ENCODE measurements around the gene SDK2.
A peak's percentile ranks its signal among the peaks of the same experiment; 100 is the strongest.

The SDK2 gene

GRCh38 chr17:73605444-73605843 lies 38.8 kb downstream of the SDK2 start:
- DNase-seq = no peak

GRCh38 chr17:73604476-73604875 lies 39.8 kb downstream of the SDK2 start:
- no peak for DNase-seq

DNA sequence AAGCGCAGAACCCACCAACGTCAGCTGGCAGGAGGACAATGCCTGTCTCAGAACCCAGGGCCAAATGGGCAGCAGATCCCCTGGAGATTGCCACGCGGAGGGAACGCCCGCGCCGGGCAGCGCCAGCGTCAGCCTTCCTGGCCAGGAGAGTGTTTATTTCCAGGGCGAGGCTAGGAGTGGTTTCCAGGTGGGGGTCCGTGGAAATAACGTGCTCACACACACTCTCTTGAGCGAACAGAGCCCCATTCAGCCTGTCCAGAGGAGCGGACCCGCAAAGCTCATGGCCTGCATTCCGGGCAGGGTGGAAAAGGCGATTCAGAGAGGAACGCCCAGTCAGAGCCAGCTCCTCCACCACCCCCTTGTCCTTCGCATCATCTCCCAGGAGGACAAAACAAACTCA lies 40.3 kb downstream of the SDK2 start:
- DNase-seq = no peak

- no peak for DNase-seq
These were observed 44.0 kb downstream of the SDK2 start for GRCh38 chr17:73600103-73600871.

GRCh38 chr17:73599599-73599998 lies 44.6 kb downstream of the SDK2 start:
- no peak for DNase-seq

- no peak for DNase-seq
These were observed 46.0 kb downstream of the SDK2 start for GRCh38 chr17:73598212-73598611.

- no peak for DNase-seq
These were observed 48.3 kb downstream of the SDK2 start for GRCh38 chr17:73595931-73596330.

- peak; percentile 48 for DNase-seq
These were observed 48.8 kb downstream of the SDK2 start for GRCh38 chr17:73595479-73595878.

- DNase-seq = no peak
These were observed 49.2 kb downstream of the SDK2 start for GRCh38 chr17:73595068-73595467.

DNA sequence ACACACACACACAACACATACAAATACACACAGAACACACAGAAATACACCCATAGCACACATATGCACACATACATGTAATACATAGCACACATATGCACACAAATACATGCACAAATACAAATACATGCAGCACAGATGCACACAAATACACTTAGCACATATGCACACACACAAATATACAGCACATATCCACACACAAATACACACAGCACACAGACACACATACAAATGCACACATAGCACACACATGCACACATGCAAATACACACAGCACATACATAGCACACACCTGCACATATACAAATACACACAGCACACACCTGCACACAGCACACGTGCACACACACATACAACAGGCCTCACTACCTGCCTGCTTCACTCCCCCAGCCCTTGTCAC lies 49.6 kb downstream of the SDK2 start:
- no peak for DNase-seq

- no peak for DNase-seq
These were observed 50.2 kb downstream of the SDK2 start for GRCh38 chr17:73594025-73594424.

- DNase-seq = no peak
These were observed 50.8 kb downstream of the SDK2 start for GRCh38 chr17:73593249-73593965.

- peak; percentile 36 for DNase-seq
These were observed 51.7 kb downstream of the SDK2 start for GRCh38 chr17:73592501-73592961.

DNA sequence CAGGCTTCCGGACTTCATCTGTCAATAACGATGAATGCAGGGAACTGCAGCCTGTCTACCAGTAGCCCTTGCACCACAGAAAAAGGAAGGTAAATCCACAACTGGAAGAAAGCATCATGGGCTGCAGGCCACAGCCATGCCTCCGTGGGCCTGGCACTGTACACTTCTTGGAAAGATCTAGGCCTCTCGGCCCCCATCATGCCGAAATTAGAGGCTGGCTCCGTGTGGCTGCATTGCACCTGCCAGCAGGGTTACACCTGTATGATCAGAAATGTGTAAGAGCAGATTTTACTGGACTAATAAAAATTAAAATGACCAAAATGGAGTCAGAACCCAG lies 52.2 kb downstream of the SDK2 start:
- DNase-seq = no peak

DNA sequence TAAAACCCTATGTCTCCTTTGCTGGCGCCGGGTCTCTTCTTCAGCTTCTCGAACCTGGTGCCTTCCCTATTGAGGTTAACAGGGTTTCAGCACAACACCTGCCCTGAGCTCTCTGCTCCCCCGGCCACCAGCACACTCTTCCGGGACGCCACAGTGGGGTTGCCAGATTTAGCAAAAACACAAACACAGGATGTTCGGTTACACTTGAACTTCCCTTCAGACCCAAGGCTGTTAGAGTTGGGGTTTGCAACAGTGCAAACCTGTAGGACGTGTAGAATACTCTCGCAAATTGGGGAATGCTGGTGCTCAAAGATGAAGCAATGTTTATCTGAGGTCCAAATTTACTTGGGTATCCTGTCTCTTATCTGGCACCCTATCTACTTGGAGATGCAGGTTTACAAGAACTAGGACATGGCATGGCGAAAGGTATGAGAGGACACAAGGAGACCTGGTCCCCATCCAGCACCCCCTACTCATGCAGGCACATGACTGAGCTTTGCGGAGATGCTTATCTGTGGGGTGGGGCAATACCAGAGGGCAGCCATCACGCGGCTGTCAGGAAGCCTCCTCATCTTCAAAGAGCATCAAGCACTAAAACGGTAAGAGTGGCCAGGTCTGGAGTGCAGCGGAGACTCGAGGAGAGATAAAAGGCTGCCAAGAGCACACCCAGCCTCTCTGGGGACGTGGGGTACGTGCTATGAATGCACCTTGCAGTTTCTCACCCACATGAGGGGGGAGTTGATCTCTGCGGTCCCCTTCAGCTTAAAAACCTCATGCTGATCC lies 52.8 kb downstream of the SDK2 start:
- DNase-seq = peak; percentile 45

GRCh38 chr17:73589363-73589980 lies 54.8 kb downstream of the SDK2 start:
- DNase-seq = no peak

- no peak for DNase-seq
These were observed 55.4 kb downstream of the SDK2 start for GRCh38 chr17:73588891-73589290.

- DNase-seq = no peak
These were observed 55.9 kb downstream of the SDK2 start for GRCh38 chr17:73588301-73588846.

GRCh38 chr17:73586921-73587602 lies 57.2 kb downstream of the SDK2 start:
- no peak for DNase-seq

DNA sequence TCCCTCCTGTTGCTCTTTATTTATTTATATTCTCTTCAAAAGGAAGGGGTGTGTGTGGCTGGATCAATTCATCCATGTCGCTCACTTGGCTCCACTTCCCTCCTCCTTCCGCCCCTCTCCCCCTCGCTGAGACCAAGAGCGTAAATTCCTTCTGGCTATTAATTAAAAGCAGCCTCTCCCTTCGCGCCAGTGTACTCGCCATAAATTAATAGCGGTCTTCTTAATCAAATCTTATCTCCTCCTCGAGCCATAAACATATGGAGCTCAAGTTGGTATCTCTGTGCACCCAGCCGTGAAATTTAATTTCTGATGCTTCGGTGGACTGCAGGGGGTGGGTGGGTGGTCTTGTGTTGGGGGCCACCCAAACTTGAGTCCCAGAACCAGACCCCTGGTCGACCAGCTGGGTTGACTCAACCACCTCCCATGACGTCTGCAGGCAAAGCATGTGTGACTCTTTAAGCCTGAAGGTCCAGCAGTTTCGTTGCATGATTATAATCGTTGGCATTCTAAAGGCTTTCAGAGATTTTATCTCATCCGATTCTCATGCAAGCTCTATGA lies 57.9 kb downstream of the SDK2 start:
- no peak for DNase-seq

- no peak for DNase-seq
These were observed 58.7 kb downstream of the SDK2 start for GRCh38 chr17:73585583-73585982.

- no peak for DNase-seq
These were observed 59.3 kb downstream of the SDK2 start for GRCh38 chr17:73584987-73585386.
